DMS114 treated with DMSO at 0.1 percent for 48 hours (cell line): ENCODE results near the gene MZT2B.
"Not testable (repeated sequence)": the region's sequence is repeated elsewhere in the genome, so short reads cannot be mapped to it uniquely, and the experiment has no call there.

ENCODE experiments used
- DNase-seq: peaks from one replicate; lab custom pipeline; 2025; ENCODE audit not compliant: unreplicated experiment; lab: John Stamatoyannopoulos, UW

The MZT2B gene

DNA sequence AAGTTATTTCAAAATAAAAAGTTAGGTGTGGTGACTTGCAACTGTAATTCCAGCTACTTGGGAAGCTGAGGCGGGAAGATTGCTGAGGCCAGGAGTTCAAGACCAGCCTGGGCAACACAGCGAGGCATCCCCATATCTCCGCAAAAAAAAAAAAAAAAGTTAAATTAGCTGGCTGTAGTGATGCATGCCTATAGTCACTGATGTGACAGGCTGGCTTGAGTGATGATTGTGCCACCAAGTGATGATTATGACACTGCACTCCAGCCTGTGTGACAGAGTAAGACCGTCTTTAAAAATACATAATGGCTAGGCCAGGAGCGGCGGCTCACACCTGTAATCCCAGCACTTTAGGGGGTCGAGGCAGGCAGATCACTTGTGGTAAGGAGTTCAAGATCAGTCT is 12.2 kb upstream of the MZT2B start:
- no peak for DNase-seq

DNA sequence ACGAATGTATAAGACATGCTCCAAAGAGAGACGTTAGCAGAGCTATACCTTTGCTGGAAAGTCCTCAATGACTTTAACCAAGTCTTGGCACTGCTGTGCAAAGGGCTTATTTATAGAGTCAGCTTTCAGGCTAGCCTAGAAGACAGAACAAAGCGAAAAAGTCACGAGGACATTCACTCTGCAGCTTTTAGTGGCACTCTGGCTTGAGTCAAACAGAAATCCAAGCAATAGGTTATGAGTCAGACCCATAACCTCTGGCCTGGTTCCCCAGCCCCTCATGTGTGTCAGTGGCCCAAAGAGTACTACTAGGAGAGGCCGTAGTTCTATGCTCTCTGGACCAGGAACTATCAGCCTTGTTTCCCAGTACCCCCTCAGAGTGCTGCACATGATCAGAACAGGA is 7.2 kb upstream of the MZT2B start:
- not testable (repeated sequence) for DNase-seq

DNA sequence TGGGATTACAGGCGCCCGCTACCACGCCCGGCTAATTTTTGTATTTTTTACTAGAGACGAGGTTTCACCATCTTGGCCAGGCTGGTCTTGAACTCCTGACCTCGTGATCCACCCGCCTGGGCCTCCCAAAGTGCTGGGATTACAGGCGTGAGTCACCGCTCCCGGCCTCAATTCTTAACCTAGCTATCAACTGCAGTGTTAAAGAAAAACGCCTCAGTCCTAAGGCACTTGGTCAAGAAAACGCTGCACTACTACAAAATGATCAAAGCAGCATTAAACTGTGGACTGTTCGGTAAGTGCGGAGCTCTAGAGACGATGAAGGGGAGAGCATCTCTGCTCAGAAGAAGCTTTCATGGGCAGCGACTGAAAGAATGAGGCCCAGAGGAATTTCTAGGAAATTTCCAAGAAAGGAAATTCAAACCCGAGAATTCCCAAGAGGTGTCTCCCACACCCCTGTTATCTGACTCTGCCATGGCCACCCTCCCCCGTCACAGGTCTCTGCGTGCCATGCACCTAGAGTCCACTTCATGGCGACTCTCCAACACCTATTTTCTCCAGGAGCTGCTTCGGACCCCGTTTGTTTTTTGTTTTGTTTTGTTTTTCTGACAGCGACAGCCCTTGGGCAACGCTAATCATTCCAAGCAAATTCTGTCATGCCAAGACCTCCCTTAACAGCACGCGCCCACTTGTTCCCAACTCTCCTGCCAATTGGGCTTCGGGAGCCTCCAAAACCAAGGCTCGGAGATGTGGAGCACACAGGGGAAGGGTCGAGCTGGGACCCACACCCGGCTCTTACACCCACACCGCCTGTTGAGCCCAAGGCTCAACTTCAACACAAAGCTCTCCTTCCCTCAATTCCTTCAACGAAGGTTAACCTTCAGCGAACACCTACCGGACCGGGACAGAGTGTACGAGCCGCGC is 1.4 kb upstream of the MZT2B start:
- DNase-seq: not testable (repeated sequence)

- DNase-seq: peak; percentile 67
Measured at GRCh38 chr2:130181325-130181879, 660 bp upstream of the MZT2B start, which contains the start of gene SMPD4. Gene SMPD4 (minus strand): TSS chr2:130181602. CDS start chr2:130176592, 5,010 bp downstream.

DNA sequence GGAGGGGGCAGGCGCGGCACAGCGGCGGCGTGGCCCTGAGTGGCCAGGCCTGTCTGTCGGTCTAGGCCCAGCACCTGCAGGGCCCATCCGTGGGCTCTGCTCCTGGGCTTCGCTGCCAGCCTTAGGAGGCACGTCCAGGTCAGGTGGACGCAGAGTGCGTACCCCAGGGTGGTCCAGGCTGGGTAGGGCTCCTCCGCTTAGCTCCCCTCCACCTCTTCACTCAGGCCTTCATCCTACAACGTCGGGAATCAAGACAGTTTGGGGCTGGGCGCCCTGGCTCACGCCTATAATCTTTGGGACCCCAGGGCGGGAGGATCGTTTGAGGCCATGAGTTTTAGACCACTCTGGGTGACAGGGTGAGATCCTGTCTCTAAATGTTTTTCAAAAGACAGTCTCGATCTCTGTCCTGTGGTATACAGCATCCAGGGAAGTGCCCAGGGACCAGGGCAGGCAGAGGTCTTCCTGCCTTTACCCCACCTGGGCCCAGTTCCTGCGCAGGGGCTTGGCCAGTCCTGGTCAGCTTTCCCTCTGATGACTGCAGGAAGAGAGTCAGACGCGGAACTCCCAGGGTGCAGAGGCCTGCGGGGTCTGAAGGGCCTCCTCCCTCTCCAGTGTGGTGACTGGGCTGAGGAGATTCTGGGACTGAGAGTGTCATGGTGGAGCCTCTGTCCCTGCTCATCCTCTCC is 907 bp downstream of the MZT2B start:
- not testable (repeated sequence) for DNase-seq

DNA sequence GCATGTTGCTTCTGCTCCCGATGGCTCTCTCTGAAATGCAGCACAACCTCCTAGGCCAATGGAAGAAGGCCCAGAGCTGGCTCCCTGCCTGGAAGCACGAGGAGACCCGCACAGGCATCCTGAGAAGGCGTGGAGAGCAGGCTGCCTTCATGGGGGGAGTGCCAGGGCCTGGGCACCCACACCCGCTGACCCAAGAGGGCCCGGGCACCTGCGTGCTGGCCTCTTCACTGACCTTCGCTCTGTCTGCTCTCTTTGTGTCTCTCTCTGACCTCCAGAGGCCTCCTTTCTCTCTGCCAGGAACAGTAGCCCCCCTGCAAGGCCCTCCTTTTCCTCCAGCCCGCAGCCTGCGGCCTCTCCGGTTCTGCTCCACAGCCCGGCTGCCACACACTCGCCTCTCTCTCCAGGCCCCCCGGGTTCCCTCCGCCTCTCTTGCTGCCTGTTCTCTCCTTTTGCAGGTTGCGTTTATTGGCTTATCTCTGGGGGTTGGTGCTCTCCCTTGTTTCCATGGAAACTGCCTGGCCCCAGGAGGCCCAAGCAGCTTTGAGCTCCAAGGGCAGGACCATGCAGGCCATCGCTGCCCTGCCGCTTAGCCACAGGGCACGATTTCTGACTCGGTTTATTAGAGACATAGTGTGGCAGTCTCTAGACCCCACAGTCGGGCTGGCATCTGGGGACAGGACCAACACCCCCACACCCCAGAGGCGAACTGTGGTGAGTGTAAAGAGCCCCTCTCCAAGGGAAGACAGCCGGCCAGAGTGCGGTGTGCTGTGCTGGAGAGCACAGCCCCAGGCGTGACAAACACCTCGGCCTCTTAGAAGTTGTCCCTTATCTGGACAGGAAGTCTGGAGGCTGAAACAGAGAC is 1.7 kb downstream of the MZT2B start:
- DNase-seq: no peak

DNA sequence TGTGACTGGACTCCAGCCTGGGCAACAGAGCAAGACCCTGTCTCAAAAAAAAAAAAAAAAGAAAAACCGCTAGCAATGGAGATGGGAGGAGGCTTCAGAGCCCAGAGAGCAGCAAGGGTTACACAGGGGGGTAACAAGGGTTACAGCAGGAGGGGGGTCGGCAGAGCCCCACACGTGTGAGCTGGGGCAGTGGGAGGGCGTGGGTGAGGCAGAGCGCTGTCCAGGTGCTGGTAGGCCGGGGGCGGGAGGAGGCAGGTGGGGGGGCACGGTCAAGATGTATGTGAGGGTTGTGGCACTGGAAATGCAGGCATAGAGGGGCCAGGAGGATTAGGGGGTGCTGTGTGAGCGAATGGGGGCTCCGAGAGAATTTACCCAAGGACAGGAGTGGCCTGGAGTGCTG is 3.4 kb downstream of the MZT2B start:
- DNase-seq: no peak

DNA sequence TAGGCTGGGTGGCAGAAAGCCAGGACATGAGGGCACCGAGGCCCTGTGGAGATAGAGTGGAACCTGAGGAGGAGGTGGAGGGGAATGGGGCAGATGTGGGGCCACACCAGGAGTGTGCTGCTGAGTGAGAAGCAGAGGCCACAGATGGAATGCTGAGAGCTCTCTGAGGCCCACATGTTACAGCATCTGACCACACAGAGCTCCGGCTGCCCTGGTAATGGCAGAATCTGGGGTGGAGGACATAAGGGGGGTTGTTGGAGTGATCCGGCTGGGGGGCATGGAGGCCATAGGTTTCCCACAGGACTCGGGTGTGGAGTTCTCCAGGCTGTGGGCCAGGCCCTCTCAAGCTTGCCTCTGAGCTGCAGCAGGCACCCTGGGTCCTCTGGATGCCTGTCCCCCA is 3.8 kb downstream of the MZT2B start:
- DNase-seq: no peak

GRCh38 chr2:130186391-130186790 is 4.3 kb downstream of the MZT2B start:
- DNase-seq: no peak

DNA sequence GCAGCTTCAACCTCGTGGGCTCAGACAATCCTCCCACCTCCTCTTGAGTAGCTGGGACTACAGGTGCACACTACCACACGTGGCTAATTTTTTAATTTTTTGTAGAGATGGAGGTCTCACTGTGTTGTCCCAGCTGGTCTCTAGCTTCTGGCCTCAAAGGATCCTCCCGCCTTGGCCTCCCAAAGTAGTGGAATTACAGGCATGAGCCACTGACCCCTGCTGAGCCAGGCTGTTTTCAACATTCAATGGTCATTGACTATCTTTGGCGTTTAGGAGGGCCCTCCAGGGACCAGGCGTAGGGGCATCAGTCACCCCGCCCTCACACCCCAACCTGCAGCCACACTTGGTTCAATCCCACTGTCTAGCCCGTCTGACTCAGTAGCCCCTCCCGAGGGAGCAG is 5.2 kb downstream of the MZT2B start:
- DNase-seq: no peak

DNA sequence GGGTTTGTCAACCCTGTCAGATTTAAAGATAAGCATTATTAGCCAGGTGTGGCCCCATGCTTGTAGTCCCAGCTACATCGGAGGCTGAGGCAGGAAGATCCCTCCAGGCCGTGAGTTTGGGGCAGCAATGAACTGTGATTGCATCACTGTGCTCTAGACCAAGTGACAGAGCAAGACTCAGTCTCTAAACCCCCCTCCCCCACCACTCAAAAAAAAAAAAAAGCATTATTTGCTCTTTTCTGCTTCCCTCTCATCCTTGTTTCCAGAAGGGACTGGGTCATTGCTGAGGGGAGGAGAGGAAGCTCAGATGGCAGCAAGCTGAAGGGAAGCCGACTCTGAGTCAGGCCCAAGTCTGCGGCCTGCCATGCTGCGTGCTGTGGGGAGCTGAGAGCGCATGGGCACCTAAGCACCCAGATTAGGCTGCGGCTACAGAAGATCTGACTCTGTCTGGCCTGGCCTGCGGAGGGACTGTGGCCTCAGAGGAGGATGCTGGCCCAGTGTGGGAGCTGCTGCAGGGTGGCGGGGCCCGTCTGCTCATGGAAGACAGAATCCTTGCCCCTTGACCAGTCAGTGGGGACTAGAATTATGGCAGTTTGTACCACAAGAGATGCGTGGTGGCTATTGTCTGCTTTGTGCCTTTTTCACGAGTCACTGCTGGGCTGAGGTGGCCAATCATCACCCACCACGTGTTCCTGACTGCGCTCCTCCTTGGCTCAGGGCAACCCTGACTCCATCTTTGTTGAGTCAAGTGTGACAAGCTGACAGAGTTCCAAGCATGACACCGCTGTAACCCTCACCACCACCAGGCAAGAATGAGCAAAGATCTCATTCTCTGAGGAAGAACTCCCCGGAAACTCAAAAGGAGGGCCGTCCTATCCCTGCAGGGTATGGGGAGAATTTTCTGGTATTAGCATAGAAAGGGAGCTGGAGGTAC is 6.1 kb downstream of the MZT2B start:
- DNase-seq: not testable (repeated sequence)

- DNase-seq: not testable (repeated sequence)
Measured at GRCh38 chr2:130188958-130189357, 6.9 kb downstream of the MZT2B start.

DNA sequence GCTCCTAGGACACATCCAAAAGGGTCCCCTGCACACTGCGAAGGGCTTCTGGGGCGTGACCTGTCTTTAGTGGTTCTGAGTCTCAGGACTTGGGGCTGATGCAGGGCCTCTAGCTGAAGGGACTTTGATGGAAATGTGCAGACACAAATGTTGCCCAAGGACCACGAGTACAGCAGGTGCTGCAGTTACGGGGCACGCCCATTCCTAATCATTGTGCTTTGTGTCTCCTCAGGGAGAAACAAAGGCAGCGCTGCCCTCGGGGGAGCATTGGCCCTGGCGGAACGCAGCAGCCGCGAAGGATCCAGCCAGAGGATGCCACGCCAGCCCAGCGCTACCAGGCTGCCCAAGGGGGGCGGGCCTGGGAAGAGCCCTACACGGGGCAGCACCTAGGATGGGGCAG is 8.2 kb downstream of the MZT2B start:
- DNase-seq: no peak

DNA sequence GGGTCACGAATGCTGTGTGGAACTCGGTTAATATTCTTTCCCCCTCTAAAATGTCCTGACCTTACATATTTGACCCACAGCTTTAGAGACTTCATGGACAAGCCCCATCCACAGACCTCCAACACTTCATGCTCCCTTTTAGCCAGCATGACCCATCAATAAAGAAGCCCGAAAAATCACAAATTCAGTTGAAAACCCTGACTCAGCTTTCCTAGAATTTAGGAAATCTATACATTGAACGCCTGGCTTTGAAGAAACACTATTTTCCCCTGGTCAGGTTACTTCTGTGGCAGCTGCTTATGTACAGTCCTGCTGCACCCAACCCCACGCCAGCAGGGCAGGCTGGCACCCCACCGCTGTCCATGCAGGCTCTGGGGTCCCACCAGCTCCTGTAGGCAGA is 9.3 kb downstream of the MZT2B start:
- not testable (repeated sequence) for DNase-seq

DNA sequence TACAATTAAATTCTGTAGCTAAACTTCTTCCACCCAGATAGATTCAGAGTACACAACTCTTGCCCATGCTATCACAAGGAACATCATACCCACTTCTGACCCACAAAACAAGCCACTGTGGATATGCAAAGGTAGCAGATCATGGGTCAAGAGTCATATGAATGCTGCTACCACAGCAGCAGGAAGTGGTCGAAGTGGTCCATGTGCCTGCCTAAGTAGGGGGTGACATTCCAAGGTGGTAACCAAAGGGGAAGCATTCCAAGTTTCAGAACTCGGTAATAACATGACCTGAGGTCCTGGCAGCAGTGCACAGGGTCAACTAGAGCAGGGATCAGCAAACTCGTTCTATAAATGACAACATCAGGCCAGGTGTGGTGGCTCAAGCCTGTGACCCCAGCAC is 10.4 kb downstream of the MZT2B start:
- not testable (repeated sequence) for DNase-seq

GRCh38 chr2:130193824-130194223 is 11.8 kb downstream of the MZT2B start:
- not testable (repeated sequence) for DNase-seq

DNA sequence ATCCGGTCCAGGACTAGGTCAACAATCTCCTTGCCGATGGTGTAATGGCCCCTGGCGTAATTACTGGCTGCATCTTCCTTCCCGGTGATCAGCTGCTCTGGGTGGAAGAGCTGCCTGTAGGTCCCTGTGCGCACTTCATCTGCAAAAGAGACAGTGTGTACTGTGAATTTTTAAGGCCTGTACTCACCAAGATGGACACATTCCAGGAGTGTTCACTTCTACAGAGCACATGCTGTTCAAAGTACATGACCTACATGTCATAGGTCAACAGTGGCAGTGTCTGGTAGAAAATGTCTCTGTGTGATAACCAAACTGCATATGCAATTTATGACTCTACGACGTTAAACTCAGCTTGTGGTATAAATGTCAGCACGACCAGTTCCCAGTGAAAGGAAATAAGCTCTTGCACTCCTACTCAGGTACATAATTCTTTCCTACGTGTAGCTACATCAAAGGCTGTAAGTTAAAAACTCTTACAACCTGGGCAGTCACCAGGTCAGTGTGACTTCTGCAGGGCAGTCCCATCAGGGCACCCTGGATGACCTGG is 13.1 kb downstream of the MZT2B start:
- DNase-seq: not testable (repeated sequence)

DNA sequence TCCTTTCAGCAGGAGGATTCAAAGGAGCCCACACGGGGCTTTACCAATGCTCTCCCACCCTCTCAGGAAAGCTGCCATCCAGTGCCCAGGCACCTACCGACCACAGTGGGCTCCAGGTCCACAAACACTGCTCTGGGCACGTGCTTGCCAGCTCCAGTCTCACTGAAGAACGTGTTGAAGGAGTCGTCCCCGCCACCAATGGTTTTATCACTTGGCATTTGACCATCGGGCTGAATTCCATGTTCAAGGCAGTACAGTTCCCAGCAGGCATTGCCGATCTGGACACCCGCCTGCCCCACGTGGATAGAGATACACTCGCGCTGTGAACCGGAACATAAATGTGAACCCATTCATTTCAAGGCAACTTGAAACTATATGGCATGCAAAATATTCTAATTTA is 14.0 kb downstream of the MZT2B start:
- DNase-seq: not testable (repeated sequence)

DNA sequence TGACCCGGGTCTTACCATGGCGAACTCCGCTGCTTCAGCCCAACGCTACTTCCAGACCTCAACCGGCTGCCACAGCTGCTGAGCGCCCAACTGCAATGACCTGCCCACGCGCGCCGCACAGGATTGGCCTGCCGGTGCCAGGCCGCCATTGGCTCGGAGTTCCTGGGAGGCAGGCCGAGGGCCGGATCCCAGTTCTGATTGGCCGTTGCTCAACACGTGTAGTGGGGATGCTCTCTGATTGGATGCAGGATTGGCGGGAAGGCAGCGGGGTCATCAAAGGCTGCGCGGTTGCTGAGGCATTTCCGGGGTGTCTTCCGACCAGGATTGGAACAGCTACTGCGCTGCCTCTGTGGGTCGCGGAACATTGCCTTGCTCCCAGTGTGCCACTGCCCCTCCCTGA is 16.3 kb downstream of the MZT2B start, which contains the start of gene TUBA3E:
TUBA3E (minus strand) TSS at position 97 of the 400 bp plus-strand sequence; CDS start at position 18, 79 bp downstream.
- no peak for DNase-seq
